Neural progenitor cell (in vitro differentiated cells): Measurements from ENCODE around the gene NRM. TPM values are rescaled to one million over a fixed set of nuclear protein-coding genes. Genes with fewer than 3 reads are reported as not detected.

ENCODE experiments used
- DNase-seq: peaks from one replicate; pipeline ENCODE4 v3.0.0-alpha.2; 2016; ENCODE audit warnings: low spot score
- H2AFZ ChIP-seq: fragments of 200-600 bp; sonication (generic); replicated peaks from 2 replicates; pipeline ENCODE4 v1.6.1; 2016; ENCODE audit warnings: antibody characterized with exemption
- H3F3A ChIP-seq: fragments of 200-600 bp; sonication (generic); 2 replicates; pipeline ENCODE4 v1.6.1; 2016; ENCODE audit warnings: antibody characterized with exemption, low read depth
- H3K27ac ChIP-seq: fragments of 200-600 bp; sonication (generic); 2 replicates; pipeline ENCODE4 v1.5.1; 2016; ENCODE audit warnings: mild to moderate bottlenecking
- H3K27me3 ChIP-seq: fragments of 200-600 bp; sonication (generic); 2 replicates; pipeline ENCODE4 v1.6.1; 2016; ENCODE audit warnings: mild to moderate bottlenecking, moderate library complexity
- H3K36me3 ChIP-seq: fragments of 200-600 bp; sonication (generic); 2 replicates; pipeline ENCODE4 v1.5.1; 2016
- H3K4me1 ChIP-seq: fragments of 200-600 bp; sonication (generic); 2 replicates; pipeline ENCODE4 v1.6.1; 2016; ENCODE audit warnings: mixed run types
- H3K4me2 ChIP-seq: fragments of 200-600 bp; sonication (generic); 2 replicates; pipeline ENCODE4 v1.6.1; 2016
- H3K4me3 ChIP-seq: fragments of 200-600 bp; sonication (generic); 2 replicates; pipeline ENCODE4 v1.5.1; 2016
- H3K79me2 ChIP-seq: fragments of 200-600 bp; sonication (generic); 2 replicates; pipeline ENCODE4 v1.6.1; 2016; ENCODE audit warnings: low read depth
- H3K9ac ChIP-seq: fragments of 200-600 bp; sonication (generic); 2 replicates; pipeline ENCODE4 v1.6.1; 2016
- H3K9me3 ChIP-seq: fragments of 200-600 bp; sonication (generic); 2 replicates; pipeline ENCODE4 v1.5.1; 2016; ENCODE audit warnings: low read depth
- H4K20me1 ChIP-seq: fragments of 200-600 bp; sonication (generic); 2 replicates; pipeline ENCODE4 v1.6.1; 2016; ENCODE audit warnings: low read depth
- H3K27ac Mint-ChIP-seq: 3 replicates; pipeline ENCODE4 v1.8.0; 2021; ENCODE audit warnings: mixed read lengths
- H3K27me3 Mint-ChIP-seq: 2 replicates; pipeline ENCODE4 v1.8.0; 2022; ENCODE audit warnings: low read depth, mild to moderate bottlenecking, inconsistent platforms, moderate library complexity, mixed read lengths; ENCODE audit not compliant: insufficient read depth
- H3K36me3 Mint-ChIP-seq: 3 replicates; pipeline ENCODE4 v1.8.0; 2021; ENCODE audit warnings: mixed read lengths
- H3K4me1 Mint-ChIP-seq: 3 replicates; pipeline ENCODE4 v1.8.0; 2021; ENCODE audit warnings: mixed read lengths
- H3K4me3 Mint-ChIP-seq: 3 replicates; pipeline ENCODE4 v1.8.0; 2021; ENCODE audit warnings: mild to moderate bottlenecking, moderate library complexity, mixed read lengths
- H3K9me3 Mint-ChIP-seq: 3 replicates; pipeline ENCODE4 v1.8.0; 2020; ENCODE audit warnings: mixed read lengths
- EZH2 ChIP-seq: fragments of 200-600 bp; sonication (generic); IDR thresholded peaks from 2 replicates; pipeline ENCODE4 v1.6.1; 2017; ENCODE audit warnings: antibody characterized with exemption, mild to moderate bottlenecking, moderate library complexity
- EZH2phosphoT487 ChIP-seq: fragments of 200-600 bp; sonication (generic); IDR thresholded peaks from 2 replicates; pipeline ENCODE4 v1.6.1; 2017; ENCODE audit warnings: antibody characterized with exemption
- total RNA-seq: library from RNA; depleted of rRNA; stranded (reverse); fragments of >200 nt; gene quantifications from 2 replicates; pipeline ENCODE4 v1.2.3, GENCODE V29; 2015; ENCODE audit warnings: low replicate concordance
- TF ChIP-seq, protein P1 (sequence below): fragments of 200-600 bp; sonication (generic); IDR thresholded peaks from 2 replicates; pipeline ENCODE4 v1.5.1; 2017; ENCODE audit warnings: antibody characterized with exemption, mild to moderate bottlenecking

Gene NRM
- total RNA-seq, 1 donor from 2014 or later, result 12.4 TPM

DNA sequence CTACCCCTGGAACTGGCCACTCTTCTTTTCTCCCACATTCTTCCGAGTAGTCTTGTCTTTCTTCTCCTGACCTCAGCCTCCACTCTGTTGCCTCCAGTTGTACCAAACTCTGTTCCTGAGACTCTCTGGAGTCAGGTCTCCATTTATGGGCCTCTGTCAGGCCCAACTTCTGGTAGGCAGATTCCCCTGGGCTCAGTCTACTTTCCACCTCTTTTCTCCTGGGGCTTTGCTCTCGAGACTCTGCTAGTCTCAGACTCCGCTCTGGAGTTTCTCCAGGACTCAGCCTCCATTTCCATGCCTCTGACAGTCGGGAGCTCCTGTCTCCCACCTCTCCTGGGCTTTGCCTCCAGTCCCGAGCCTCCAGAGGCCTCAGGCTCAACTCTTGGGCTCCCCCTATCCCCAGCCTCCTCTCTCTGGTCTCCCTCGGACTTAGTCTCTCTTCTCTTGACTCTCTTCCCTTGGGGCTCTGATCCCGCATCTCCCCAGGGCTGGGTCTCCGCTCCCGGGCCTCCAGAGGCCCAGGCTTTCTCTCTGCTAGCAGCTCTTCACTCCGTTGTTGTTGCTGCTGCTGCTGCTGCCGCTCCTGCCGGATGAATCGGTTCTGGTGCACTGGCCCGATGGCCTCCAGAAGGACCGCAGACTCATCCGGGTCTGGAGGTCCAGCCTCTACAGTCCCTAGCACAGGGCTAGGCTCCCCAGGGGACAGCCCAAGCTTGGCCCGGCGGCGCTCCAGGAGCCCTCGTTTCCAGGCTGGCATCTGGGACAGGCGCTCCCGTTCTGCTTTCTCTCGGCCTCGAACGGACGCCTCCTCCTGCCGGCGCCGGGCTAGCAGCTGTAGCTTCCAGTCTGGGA, 5.4 kb downstream of the NRM start:
- no peak for DNase-seq
- Histone ChIP-seq H3K36me3 (no peaks in the 10 kb centered on the region), H3K4me1 (peaks cover 65% of the 10 kb centered on the region), H3K79me2 (peaks cover 85% of the 10 kb centered on the region), H2AFZ (no peak overlapping the region), H3K9ac (peak overlapping the region; percentile 8), H3K4me3 (peak overlapping the region; percentile 90), H4K20me1 (peaks cover 44% of the 10 kb centered on the region), H3K27me3 (no peaks in the 10 kb centered on the region), H3K27ac (no peak overlapping the region), H3F3A (peaks cover 30% of the 10 kb centered on the region), H3K4me2 (peak overlapping the region; percentile 97), H3K9me3 (no peaks in the 10 kb centered on the region)
- peaks cover 9% of the 10 kb centered on the region for H3K36me3 Mint-ChIP-seq
- H3K27me3 Mint-ChIP-seq, result peaks cover 10% of the 10 kb centered on the region
- peak overlapping the region; percentile 95 for H3K4me3 Mint-ChIP-seq
- TF ChIP-seq, protein P1, sequence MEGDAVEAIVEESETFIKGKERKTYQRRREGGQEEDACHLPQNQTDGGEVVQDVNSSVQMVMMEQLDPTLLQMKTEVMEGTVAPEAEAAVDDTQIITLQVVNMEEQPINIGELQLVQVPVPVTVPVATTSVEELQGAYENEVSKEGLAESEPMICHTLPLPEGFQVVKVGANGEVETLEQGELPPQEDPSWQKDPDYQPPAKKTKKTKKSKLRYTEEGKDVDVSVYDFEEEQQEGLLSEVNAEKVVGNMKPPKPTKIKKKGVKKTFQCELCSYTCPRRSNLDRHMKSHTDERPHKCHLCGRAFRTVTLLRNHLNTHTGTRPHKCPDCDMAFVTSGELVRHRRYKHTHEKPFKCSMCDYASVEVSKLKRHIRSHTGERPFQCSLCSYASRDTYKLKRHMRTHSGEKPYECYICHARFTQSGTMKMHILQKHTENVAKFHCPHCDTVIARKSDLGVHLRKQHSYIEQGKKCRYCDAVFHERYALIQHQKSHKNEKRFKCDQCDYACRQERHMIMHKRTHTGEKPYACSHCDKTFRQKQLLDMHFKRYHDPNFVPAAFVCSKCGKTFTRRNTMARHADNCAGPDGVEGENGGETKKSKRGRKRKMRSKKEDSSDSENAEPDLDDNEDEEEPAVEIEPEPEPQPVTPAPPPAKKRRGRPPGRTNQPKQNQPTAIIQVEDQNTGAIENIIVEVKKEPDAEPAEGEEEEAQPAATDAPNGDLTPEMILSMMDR, result no peak
- TF ChIP-seq EZH2 (no peak), EZH2phosphoT487 (no peak)
- H3K9me3 Mint-ChIP-seq, result no peaks in the 10 kb centered on the region
- peaks cover 80% of the 10 kb centered on the region for H3K4me1 Mint-ChIP-seq
- H3K27ac Mint-ChIP-seq, result peak overlapping the region; percentile 93

DNA sequence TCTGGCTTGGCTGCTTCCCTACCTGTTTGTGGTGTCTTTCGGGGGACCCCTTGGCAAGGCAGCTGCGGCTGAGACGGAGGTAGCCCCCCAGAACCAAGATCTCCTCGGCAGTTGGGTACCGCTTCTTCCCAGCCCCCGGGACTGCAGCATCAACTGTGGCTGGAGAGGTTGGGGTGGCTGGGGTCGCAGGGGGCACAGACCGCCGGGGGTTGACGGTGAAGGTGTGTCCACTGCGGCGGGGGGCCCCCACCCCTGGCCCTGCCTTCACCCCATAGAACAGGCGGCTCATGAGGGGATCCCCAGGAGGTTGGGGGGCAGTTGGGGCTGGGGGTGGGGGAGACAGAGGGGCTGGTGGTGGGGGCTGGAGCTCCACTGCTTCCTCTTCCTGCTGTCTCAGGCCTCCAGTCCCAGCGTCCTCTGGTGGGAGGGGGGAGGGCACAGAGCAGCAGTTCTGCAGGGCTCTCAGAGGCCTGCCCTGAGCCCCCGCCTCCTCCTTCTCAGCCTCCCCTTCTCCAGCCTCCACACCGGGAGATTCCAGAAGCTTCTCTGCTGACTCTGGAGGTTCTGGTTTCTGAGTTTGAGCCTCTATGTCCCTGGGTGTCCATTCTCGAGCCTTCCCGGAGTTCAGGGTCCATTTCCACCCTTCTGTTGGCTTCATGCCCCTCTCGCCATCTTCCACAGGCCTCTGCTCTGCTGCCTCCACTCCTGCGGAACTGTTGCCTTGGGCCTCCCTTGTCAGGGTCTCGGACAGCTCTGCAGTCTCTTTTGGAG, 6.2 kb downstream of the NRM start:
- Mint-ChIP-seq H3K9me3 (no peaks in the 10 kb centered on the region), H3K27me3 (peaks cover 8% of the 10 kb centered on the region), H3K27ac (peak overlapping the region; percentile 93), H3K4me3 (peak overlapping the region; percentile 95), H3K36me3 (peaks cover 11% of the 10 kb centered on the region), H3K4me1 (peaks cover 80% of the 10 kb centered on the region)
- H3K27ac ChIP-seq, result no peak overlapping the region
- TF ChIP-seq EZH2 (no peak), EZH2phosphoT487 (no peak)
- TF ChIP-seq, protein P1, result no peak
- no peaks in the 10 kb centered on the region for H3K27me3 ChIP-seq
- H3K9ac ChIP-seq, result no peak overlapping the region
- DNase-seq, result no peak
- peak overlapping the region; percentile 41 for H3K4me3 ChIP-seq
- H2AFZ ChIP-seq, result no peak overlapping the region
- H3K79me2 ChIP-seq, result peaks cover 81% of the 10 kb centered on the region
- H3F3A ChIP-seq, result peaks cover 30% of the 10 kb centered on the region
- peaks cover 52% of the 10 kb centered on the region for H4K20me1 ChIP-seq
- peak overlapping the region; percentile 97 for H3K4me2 ChIP-seq
- no peaks in the 10 kb centered on the region for H3K9me3 ChIP-seq
- H3K36me3 ChIP-seq, result no peaks in the 10 kb centered on the region
- H3K4me1 ChIP-seq, result peaks cover 65% of the 10 kb centered on the region

- Histone ChIP-seq H2AFZ (no peak overlapping the region), H3K9ac (no peak overlapping the region), H3K4me1 (peaks cover 68% of the 10 kb centered on the region), H3K27me3 (no peaks in the 10 kb centered on the region), H4K20me1 (peaks cover 57% of the 10 kb centered on the region), H3K36me3 (no peaks in the 10 kb centered on the region), H3K79me2 (peaks cover 77% of the 10 kb centered on the region), H3K27ac (no peak overlapping the region), H3K4me3 (peak overlapping the region; percentile 41), H3F3A (peaks cover 30% of the 10 kb centered on the region), H3K4me2 (peak overlapping the region; percentile 97), H3K9me3 (no peaks in the 10 kb centered on the region)
- H3K36me3 Mint-ChIP-seq, result peaks cover 14% of the 10 kb centered on the region
- no peaks in the 10 kb centered on the region for H3K9me3 Mint-ChIP-seq
- no peak for DNase-seq
- H3K4me1 Mint-ChIP-seq, result peaks cover 78% of the 10 kb centered on the region
- TF ChIP-seq EZH2 (no peak), EZH2phosphoT487 (no peak)
- TF ChIP-seq, protein P1, result no peak
- H3K27ac Mint-ChIP-seq, result peak overlapping the region; percentile 89
- peak overlapping the region; percentile 87 for H3K4me3 Mint-ChIP-seq
- H3K27me3 Mint-ChIP-seq, result peaks cover 9% of the 10 kb centered on the region
These were observed 6.8 kb downstream of the NRM start for GRCh38 chr6:30683980-30684338.
